MM.1S (cell line): ENCODE results near the gene JPH4.
A peak's percentile ranks its signal among the peaks of the same experiment; 100 is the strongest.

Experiments used
- DNase-seq: peaks from one replicate; pipeline ENCODE4 v3.0.0-alpha.2; 2015
- H2AFZ ChIP-seq: fragments of 300-600 bp; sonication (generic); 2 replicates; pipeline ENCODE4 v1.6.0; 2016; ENCODE audit warnings: antibody characterized with exemption, low read length
- H3F3A ChIP-seq: fragments of 300-600 bp; sonication (generic); 2 replicates; pipeline ENCODE4 v1.6.1; 2016; ENCODE audit warnings: mild to moderate bottlenecking, antibody characterized with exemption, low read length, moderate library complexity, mixed read lengths; ENCODE audit not compliant: insufficient read depth
- H3K27ac ChIP-seq: fragments of 300-600 bp; sonication (generic); 2 replicates; pipeline ENCODE4 v1.5.1; 2016; ENCODE audit warnings: mild to moderate bottlenecking, low read length
- H3K27me3 ChIP-seq: fragments of 300-600 bp; sonication (generic); replicated peaks from 2 replicates; pipeline ENCODE4 v1.6.0; 2016; ENCODE audit warnings: low read length; ENCODE audit not compliant: insufficient read depth
- H3K36me3 ChIP-seq: fragments of 300-600 bp; sonication (generic); replicated peaks from 2 replicates; pipeline ENCODE4 v1.6.1; 2016; ENCODE audit warnings: mild to moderate bottlenecking, low read length, mixed read lengths; ENCODE audit not compliant: insufficient read depth
- H3K4me1 ChIP-seq: fragments of 300-600 bp; sonication (generic); 2 replicates; pipeline ENCODE4 v1.6.1; 2016; ENCODE audit warnings: low read length, mixed read lengths
- H3K4me2 ChIP-seq: fragments of 300-600 bp; sonication (generic); 2 replicates; pipeline ENCODE4 v1.6.0; 2016; ENCODE audit warnings: low read depth, low read length
- H3K4me3 ChIP-seq: fragments of 300-600 bp; sonication (generic); 2 replicates; pipeline ENCODE4 v1.5.1; 2016; ENCODE audit warnings: low read length, mixed read lengths
- H3K79me2 ChIP-seq: fragments of 300-600 bp; sonication (generic); 2 replicates; pipeline ENCODE4 v1.6.1; 2016; ENCODE audit warnings: mixed run types, low read length, mixed read lengths
- H3K9ac ChIP-seq: fragments of 300-600 bp; sonication (generic); 2 replicates; pipeline ENCODE4 v1.6.1; 2016; ENCODE audit warnings: low read length, mixed read lengths
- H3K9me2 ChIP-seq: fragments of 300-600 bp; sonication (generic); replicated peaks from 2 replicates; pipeline ENCODE4 v1.6.1; 2016; ENCODE audit warnings: mild to moderate bottlenecking, low read length, mixed read lengths; ENCODE audit not compliant: insufficient read depth
- H3K9me3 ChIP-seq: fragments of 300-600 bp; sonication (generic); replicated peaks from 2 replicates; pipeline ENCODE4 v1.6.1; 2016; ENCODE audit warnings: mild to moderate bottlenecking, low read length, mixed read lengths; ENCODE audit not compliant: insufficient read depth
- H4K20me1 ChIP-seq: fragments of 300-600 bp; sonication (generic); 2 replicates; pipeline ENCODE4 v1.6.1; 2016; ENCODE audit warnings: mild to moderate bottlenecking, low read length, moderate library complexity, mixed read lengths; ENCODE audit not compliant: insufficient read depth
- CTCF ChIP-seq: fragments of 300-600 bp; sonication (generic); IDR thresholded peaks from 2 replicates; pipeline ENCODE4 v1.5.1; 2016; ENCODE audit warnings: antibody characterized with exemption, low read length, mixed read lengths
- EZH2 ChIP-seq: fragments of 300-600 bp; sonication (generic); optimal IDR thresholded peaks from 2 replicates; pipeline ENCODE3; 2017; ENCODE audit warnings: low read depth, mild to moderate bottlenecking, antibody characterized with exemption, low read length, mixed read lengths
- EZH2phosphoT487 ChIP-seq: fragments of 300-600 bp; sonication (generic); IDR thresholded peaks from 2 replicates; pipeline ENCODE4 v1.6.1; 2018; ENCODE audit warnings: antibody characterized with exemption, low read length

JPH4 gene

GRCh38 chr14:23539248-23540140, 39.1 kb downstream of the JPH4 start:
- peak; percentile 15 for DNase-seq
- TF ChIP-seq CTCF (peak; percentile 55), EZH2 (no peak)
- Histone ChIP-seq H3K27me3 (no peaks in the 10 kb centered on the region), H3K9me3 (no peaks in the 10 kb centered on the region), H3K9me2 (no peaks in the 10 kb centered on the region), H3K4me1 (no peaks in the 10 kb centered on the region), H3K4me3 (no peak overlapping the region), H3K4me2 (no peak overlapping the region), H4K20me1 (no peaks in the 10 kb centered on the region), H3K36me3 (no peaks in the 10 kb centered on the region), H3K27ac (no peak overlapping the region), H3K9ac (no peak overlapping the region), H2AFZ (no peak overlapping the region), H3F3A (no peaks in the 10 kb centered on the region), H3K79me2 (no peaks in the 10 kb centered on the region)

GRCh38 chr14:23538785-23539184, 39.8 kb downstream of the JPH4 start:
- no peak for TF ChIP-seq CTCF
- TF ChIP-seq EZH2phosphoT487 = no peak
- no peak for TF ChIP-seq EZH2
- no peaks in the 10 kb centered on the region for H4K20me1 ChIP-seq
- H3K36me3 ChIP-seq = no peaks in the 10 kb centered on the region
- no peaks in the 10 kb centered on the region for H3K4me1 ChIP-seq
- H3K4me2 ChIP-seq = no peak overlapping the region
- H3K27ac ChIP-seq = no peak overlapping the region
- no peak overlapping the region for H2AFZ ChIP-seq
- no peaks in the 10 kb centered on the region for H3K79me2 ChIP-seq
- DNase-seq = no peak
- H3F3A ChIP-seq = no peaks in the 10 kb centered on the region
- no peaks in the 10 kb centered on the region for H3K9me3 ChIP-seq
- no peaks in the 10 kb centered on the region for H3K27me3 ChIP-seq
- no peak overlapping the region for H3K9ac ChIP-seq
- H3K4me3 ChIP-seq = no peak overlapping the region
- no peaks in the 10 kb centered on the region for H3K9me2 ChIP-seq

GRCh38 chr14:23538050-23538718, 40.4 kb downstream of the JPH4 start:
- Histone ChIP-seq H3K36me3 (no peaks in the 10 kb centered on the region), H3F3A (no peaks in the 10 kb centered on the region), H3K27ac (no peak overlapping the region), H3K9me2 (no peaks in the 10 kb centered on the region), H2AFZ (no peak overlapping the region), H3K4me2 (no peak overlapping the region), H3K79me2 (no peaks in the 10 kb centered on the region), H4K20me1 (no peaks in the 10 kb centered on the region), H3K9ac (no peak overlapping the region), H3K9me3 (no peaks in the 10 kb centered on the region), H3K4me1 (no peaks in the 10 kb centered on the region), H3K4me3 (no peak overlapping the region), H3K27me3 (no peaks in the 10 kb centered on the region)
- DNase-seq = no peak
- TF ChIP-seq CTCF (no peak), EZH2phosphoT487 (no peak), EZH2 (no peak)
